Activated B cell treated with CpG ODN at 0.5 μM for 24 hours (primary cell): Measurements from ENCODE around the gene B4GALNT3. TPM values are rescaled to one million over a fixed set of nuclear protein-coding genes. Genes with fewer than 3 reads are reported as not detected.
A peak's percentile ranks its signal among the peaks of the same experiment; 100 is the strongest.

Source experiments
- ATAC-seq: fragments of 200-7000 bp; cut with Tn5 transposase; one replicate; pipeline ENCODE4 v1.10.0; 2021; ENCODE audit warnings: low read depth, mild to moderate bottlenecking, moderate library complexity
- CTCF ChIA-PET: fragments of 350-600 bp; sonication (Branson Sonifier 250); formaldehyde crosslinking; loops from one replicate; lab custom pipeline; 2021; ENCODE audit warnings: antibody characterized with exemption; lab: Charles Lee
- POLR2A ChIA-PET: fragments of 350-600 bp; sonication (Branson Sonifier 250); formaldehyde crosslinking; loops from one replicate; lab custom pipeline; 2021; ENCODE audit warnings: antibody characterized with exemption; lab: Charles Lee
- DNase-seq: peaks from one replicate; pipeline ENCODE4 v3.0.0; 2022
- H3K27ac Mint-ChIP-seq: one replicate; pipeline ENCODE4 v1.8.0; 2020; ENCODE audit warnings: mixed read lengths
- H3K27me3 Mint-ChIP-seq: one replicate; pipeline ENCODE4 v1.8.0; 2021; ENCODE audit warnings: mixed read lengths
- H3K36me3 Mint-ChIP-seq: one replicate; pipeline ENCODE4 v1.8.0; 2021; ENCODE audit warnings: low read depth, mixed read lengths
- H3K4me1 Mint-ChIP-seq: one replicate; pipeline ENCODE4 v1.8.0; 2021; ENCODE audit warnings: mixed read lengths
- H3K4me3 Mint-ChIP-seq: one replicate; pipeline ENCODE4 v1.8.0; 2020; ENCODE audit warnings: mild to moderate bottlenecking, mixed read lengths
- H3K9me3 Mint-ChIP-seq: one replicate; pipeline ENCODE4 v1.8.0; 2020; ENCODE audit warnings: mixed read lengths
- CTCF ChIP-seq: fragments of 200-600 bp; IDR thresholded peaks from one replicate; pipeline ENCODE4 v1.8.0; 2022; ENCODE audit warnings: antibody characterized with exemption, mild to moderate bottlenecking
- intact Hi-C: fragments of 100-400 bp; cut with micrococcal nuclease; formaldehyde crosslinking; loops from one replicate; pipeline ENCODE4 v1.15.1; 2024
- total RNA-seq: library from RNA; stranded (reverse); gene quantifications from 2 replicates; pipeline ENCODE4 v1.2.3, GENCODE V29; 2022

Gene B4GALNT3
- total RNA-seq, 1 donor from 2014 or later = not detected

DNA sequence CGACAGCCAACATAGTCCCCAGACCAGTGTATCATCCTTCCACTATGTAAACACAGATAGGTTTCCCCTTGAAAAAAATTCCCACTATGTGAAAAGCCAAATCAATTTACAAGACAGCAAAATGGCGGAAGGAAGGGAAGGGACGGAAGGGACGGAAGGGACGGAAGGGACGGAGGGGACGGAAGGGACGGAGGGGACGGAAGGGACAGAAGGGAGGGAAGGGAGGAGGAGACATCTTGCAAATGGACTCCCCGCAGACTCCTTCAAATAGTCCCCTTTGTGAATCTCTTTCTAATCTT, 128.2 kb downstream of the B4GALNT3 start:
- CTCF ChIA-PET = no interaction called here
- peaks cover 14% of the 10 kb centered on the region for H3K4me1 Mint-ChIP-seq

GRCh38 chr12:588646-589045, 128.9 kb downstream of the B4GALNT3 start:
- intact Hi-C loops = no loop called here
- no peak overlapping the region for H3K27ac Mint-ChIP-seq

More for the DNA sequence above, 128.2 kb downstream of the B4GALNT3 start:
- POLR2A ChIA-PET = no interaction called here
- no peak for TF ChIP-seq CTCF
- no peak for ATAC-seq
- H3K27me3 Mint-ChIP-seq = no peaks in the 10 kb centered on the region
- no peaks in the 10 kb centered on the region for H3K36me3 Mint-ChIP-seq
- no peak for DNase-seq
- no peak overlapping the region for H3K27ac Mint-ChIP-seq
- H3K4me3 Mint-ChIP-seq = no peak overlapping the region
- peaks cover 4% of the 10 kb centered on the region for H3K9me3 Mint-ChIP-seq
- intact Hi-C loops = no loop called here

GRCh38 chr12:590206-590750, 130.5 kb downstream of the B4GALNT3 start:
- ATAC-seq (no peak), DNase-seq (no peak)
- Mint-ChIP-seq H3K9me3 (peaks cover 4% of the 10 kb centered on the region), H3K27me3 (no peaks in the 10 kb centered on the region), H3K4me1 (peaks cover 25% of the 10 kb centered on the region), H3K36me3 (no peaks in the 10 kb centered on the region), H3K27ac (no peak overlapping the region), H3K4me3 (no peak overlapping the region)
- POLR2A ChIA-PET = no interaction called here
- intact Hi-C loops = no loop called here
- CTCF ChIA-PET = interaction anchor here (1.1 kb wide), 1 partner anchor 225 kb away, joined by 3 read pairs; no protein-coding TSS in a partner anchor
- no peak for TF ChIP-seq CTCF

More at GRCh38 chr12:588646-589045, 128.9 kb downstream of the B4GALNT3 start:
- ATAC-seq (no peak), DNase-seq (no peak)
- peaks cover 20% of the 10 kb centered on the region for H3K4me1 Mint-ChIP-seq
- H3K9me3 Mint-ChIP-seq = peaks cover 4% of the 10 kb centered on the region
- H3K4me3 Mint-ChIP-seq = no peak overlapping the region
- CTCF ChIA-PET = interaction anchor here (1.2 kb wide), 1 partner anchor 13 kb away, joined by 3 read pairs; no protein-coding TSS in a partner anchor
- H3K36me3 Mint-ChIP-seq = no peaks in the 10 kb centered on the region
- TF ChIP-seq CTCF = no peak
- POLR2A ChIA-PET = no interaction called here
- no peaks in the 10 kb centered on the region for H3K27me3 Mint-ChIP-seq

DNA sequence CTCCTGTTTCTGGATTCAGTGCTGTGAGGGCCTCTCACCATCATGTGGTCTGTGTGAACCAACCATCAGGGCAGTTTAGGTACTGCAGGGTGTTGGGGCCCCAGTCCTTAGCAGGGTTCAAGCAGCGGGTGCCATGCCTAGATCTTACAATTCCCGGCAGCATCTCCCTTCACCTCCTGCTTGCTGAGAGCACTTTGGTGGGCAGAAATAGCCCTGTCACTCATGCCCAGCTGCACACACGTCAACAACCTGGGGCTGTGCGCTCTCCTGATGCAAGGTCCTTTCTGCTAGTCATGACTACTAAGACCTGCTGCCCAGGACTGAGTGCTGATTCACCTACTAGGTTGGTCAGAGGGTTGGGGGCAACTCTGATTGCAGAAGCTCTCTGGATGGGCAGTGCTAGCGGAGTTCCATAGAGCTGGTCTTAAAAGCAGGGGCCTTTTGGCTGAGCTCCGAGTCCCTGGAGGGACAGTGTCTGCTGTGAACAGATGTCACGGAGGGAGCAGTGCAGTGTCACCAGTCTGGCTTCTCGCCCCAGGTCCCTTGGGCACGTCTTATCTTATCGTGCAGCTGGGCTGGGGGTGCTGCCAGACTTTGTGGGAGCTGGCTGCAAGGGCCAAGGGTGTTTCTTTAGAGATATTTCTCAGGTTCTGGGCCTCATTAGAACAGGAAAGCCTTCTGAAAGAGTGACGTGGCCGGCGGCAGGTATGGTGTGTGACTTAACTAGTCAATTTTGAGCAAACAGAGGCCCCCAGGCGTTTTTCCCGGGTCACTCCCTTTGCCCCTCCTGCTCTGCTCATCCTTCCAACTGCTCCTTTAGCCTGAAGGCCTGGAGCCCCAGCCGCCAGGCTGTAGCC, 131.7 kb downstream of the B4GALNT3 start:
- TF ChIP-seq CTCF = no peak
- CTCF ChIA-PET = interaction anchor here (0.7 to 1.5 kb wide), 3 partner anchors 12 to 224 kb away, joined by 3 read pairs; no protein-coding TSS in a partner anchor
- Mint-ChIP-seq H3K4me3 (no peak overlapping the region), H3K4me1 (peaks cover 21% of the 10 kb centered on the region), H3K27ac (no peak overlapping the region), H3K36me3 (no peaks in the 10 kb centered on the region), H3K27me3 (no peaks in the 10 kb centered on the region), H3K9me3 (peaks cover 4% of the 10 kb centered on the region)
- DNase-seq = no peak
- intact Hi-C loops = no loop called here
- POLR2A ChIA-PET = interaction anchor here (0.6 kb wide), 1 partner anchor 853 kb away, joined by 7 read pairs; no protein-coding TSS in a partner anchor
- ATAC-seq = peak; percentile 78

- Mint-ChIP-seq H3K4me1 (peaks cover 21% of the 10 kb centered on the region), H3K9me3 (peaks cover 4% of the 10 kb centered on the region), H3K36me3 (no peaks in the 10 kb centered on the region), H3K4me3 (no peak overlapping the region), H3K27me3 (no peaks in the 10 kb centered on the region), H3K27ac (no peak overlapping the region)
- intact Hi-C loops = no loop called here
- POLR2A ChIA-PET = interaction anchor here (0.6 kb wide), 1 partner anchor 853 kb away, joined by 7 read pairs; no protein-coding TSS in a partner anchor
- CTCF ChIA-PET = interaction anchor here (0.7 to 1.5 kb wide), 2 partner anchors 11 to 17 kb away, joined by 3 read pairs; no protein-coding TSS in a partner anchor
- DNase-seq = no peak
- ATAC-seq = no peak
- no peak for TF ChIP-seq CTCF
Measured at GRCh38 chr12:592024-592505, 132.3 kb downstream of the B4GALNT3 start.
